ENCODE measurements around the gene DVL2.

DVL2 gene

GRCh38 chr17:7222093-7222971 lies 12.0 kb downstream of the DVL2 start:
- TF ChIP-seq CTCF (IDR thresholded peaks at IDR 0.05; ENCODE audit: insufficient read depth, low read depth, low read length, missing control alignments): no peak
- H3K4me3 ChIP-seq (ENCODE audit: low read depth, low read length): no peak overlapping the region
- DNase-seq (ENCODE audit: low read depth): no peak

DNA sequence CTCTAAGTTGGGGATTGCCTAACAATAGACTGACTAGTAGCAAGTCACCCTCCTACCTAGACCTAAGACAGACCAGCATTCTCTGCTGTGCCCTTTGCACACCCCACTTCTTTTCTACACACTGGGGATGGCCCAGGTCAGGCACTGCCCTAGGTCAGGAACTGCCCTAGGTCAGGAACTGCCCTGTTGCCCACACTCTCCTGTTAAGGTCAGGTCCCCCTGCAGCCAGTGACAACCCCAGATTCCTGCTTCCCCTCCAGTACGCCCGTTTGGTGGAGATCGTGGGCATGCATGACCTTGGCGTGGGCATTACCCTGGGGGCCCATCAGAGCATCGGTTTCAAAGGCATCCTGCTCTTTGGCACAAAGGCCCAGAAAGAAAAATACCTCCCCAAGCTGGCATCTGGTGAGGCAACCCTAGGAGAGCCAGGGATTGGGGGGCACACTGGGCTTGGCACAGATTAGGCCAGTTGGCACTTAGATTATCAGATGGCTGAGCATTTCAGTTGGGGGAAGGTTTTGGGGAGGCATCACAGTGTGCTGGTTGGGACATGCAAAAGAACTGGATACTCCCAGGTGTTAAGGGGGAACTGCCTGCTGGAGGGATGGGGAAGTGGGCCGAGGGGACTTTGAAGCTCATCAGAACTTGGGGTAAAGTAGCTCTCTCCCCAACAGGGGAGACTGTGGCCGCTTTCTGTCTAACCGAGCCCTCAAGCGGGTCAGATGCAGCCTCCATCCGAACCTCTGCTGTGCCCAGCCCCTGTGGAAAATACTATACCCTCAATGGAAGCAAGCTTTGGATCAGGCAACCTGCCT lies 12.8 kb downstream of the DVL2 start:
- no peak overlapping the region for H3K4me3 ChIP-seq (ENCODE audit: low read depth, low read length)
- no peak for TF ChIP-seq CTCF (IDR thresholded peaks at IDR 0.05; ENCODE audit: insufficient read depth, low read depth, low read length, missing control alignments)
- DNase-seq (ENCODE audit: low read depth): no peak

GRCh38 chr17:7220593-7221277 lies 13.6 kb downstream of the DVL2 start:
- peak; percentile 80 for DNase-seq (ENCODE audit: low read depth)
- H3K4me3 ChIP-seq (ENCODE audit: low read depth, low read length): peak overlapping the region; percentile 68
- TF ChIP-seq CTCF (IDR thresholded peaks at IDR 0.05; ENCODE audit: insufficient read depth, low read depth, low read length, missing control alignments): peak; percentile 70

GRCh38 chr17:7219812-7220592 lies 14.3 kb downstream of the DVL2 start, which contains the start of the genes ACADVL and DLG4:
Gene ACADVL (plus strand): TSS chr17:7219938. CDS start chr17:7219985, 47 bp downstream.
Gene DLG4 (minus strand): TSS chr17:7219836.
- peak; percentile 85 for DNase-seq (ENCODE audit: low read depth)
- peak within 1 kb of the TSS; percentile 68 for H3K4me3 ChIP-seq (ENCODE audit: low read depth, low read length)
- TF ChIP-seq CTCF (IDR thresholded peaks at IDR 0.05; ENCODE audit: insufficient read depth, low read depth, low read length, missing control alignments): no peak

GRCh38 chr17:7219229-7219811 lies 15.0 kb downstream of the DVL2 start:
- H3K4me3 ChIP-seq (ENCODE audit: low read depth, low read length): peak overlapping the region; percentile 68
- no peak for TF ChIP-seq CTCF (IDR thresholded peaks at IDR 0.05; ENCODE audit: insufficient read depth, low read depth, low read length, missing control alignments)
- DNase-seq (ENCODE audit: low read depth): no peak
